GM12874 (cell line): ENCODE measurements around the gene HOXA7.

Experiments used
- TF ChIP-seq, protein P1 (sequence below): IDR thresholded peaks from 2 replicates; pipeline ENCODE4 v1.5.1; 2011; ENCODE audit warnings: low read depth, mild to moderate bottlenecking, control low read depth, low read length, moderate library complexity; ENCODE audit not compliant: insufficient read depth

Gene HOXA7

DNA sequence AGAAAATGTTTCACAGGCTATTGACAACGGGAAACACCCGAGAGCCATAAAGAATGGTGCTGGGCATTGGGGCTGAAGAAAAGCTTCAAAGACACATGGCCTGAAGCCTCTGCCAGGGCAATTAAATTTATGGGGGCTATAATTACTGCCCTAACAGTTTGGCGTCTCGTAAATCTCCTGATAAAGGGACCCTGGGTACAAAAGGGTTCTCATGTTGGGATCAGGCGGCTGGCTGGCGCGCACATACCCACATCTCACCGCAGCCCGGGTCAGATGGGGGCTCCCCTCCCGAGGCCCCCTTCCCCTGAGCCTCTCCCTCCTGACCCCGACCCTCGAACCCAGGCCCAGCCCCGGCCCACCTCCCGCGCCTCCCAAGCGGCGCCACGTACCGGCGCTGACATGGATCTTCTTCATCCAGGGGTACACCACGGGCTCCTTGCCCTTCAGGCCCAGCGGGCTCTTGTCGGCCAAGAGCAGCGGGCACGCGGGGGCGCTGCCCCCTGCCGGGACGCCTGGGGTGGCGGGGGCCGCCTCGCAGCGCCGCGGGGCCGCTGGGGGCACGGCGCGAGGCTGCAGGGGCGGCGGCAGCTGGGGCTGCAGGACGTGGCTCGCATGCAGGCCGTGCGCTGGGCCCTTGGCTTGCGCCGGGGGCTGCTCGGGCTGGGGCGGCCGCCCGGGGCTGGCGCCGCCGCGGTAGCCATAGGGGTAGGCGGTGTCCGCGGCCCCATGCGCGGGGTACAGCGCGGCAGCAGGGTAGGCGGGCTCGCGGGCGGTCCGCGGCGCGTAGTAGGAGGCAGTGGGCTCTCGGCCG lies 26.5 kb downstream of the HOXA7 start:
- TF ChIP-seq, protein P1, sequence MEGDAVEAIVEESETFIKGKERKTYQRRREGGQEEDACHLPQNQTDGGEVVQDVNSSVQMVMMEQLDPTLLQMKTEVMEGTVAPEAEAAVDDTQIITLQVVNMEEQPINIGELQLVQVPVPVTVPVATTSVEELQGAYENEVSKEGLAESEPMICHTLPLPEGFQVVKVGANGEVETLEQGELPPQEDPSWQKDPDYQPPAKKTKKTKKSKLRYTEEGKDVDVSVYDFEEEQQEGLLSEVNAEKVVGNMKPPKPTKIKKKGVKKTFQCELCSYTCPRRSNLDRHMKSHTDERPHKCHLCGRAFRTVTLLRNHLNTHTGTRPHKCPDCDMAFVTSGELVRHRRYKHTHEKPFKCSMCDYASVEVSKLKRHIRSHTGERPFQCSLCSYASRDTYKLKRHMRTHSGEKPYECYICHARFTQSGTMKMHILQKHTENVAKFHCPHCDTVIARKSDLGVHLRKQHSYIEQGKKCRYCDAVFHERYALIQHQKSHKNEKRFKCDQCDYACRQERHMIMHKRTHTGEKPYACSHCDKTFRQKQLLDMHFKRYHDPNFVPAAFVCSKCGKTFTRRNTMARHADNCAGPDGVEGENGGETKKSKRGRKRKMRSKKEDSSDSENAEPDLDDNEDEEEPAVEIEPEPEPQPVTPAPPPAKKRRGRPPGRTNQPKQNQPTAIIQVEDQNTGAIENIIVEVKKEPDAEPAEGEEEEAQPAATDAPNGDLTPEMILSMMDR = no peak

- TF ChIP-seq, protein P1 = no peak
Observed at GRCh38 chr7:27128776-27129728, 27.4 kb downstream of the HOXA7 start.

- TF ChIP-seq, protein P1 = no peak
Observed at GRCh38 chr7:27128034-27128433, 28.4 kb downstream of the HOXA7 start.

- TF ChIP-seq, protein P1 = no peak
Observed at GRCh38 chr7:27126596-27127327, 29.7 kb downstream of the HOXA7 start.

DNA sequence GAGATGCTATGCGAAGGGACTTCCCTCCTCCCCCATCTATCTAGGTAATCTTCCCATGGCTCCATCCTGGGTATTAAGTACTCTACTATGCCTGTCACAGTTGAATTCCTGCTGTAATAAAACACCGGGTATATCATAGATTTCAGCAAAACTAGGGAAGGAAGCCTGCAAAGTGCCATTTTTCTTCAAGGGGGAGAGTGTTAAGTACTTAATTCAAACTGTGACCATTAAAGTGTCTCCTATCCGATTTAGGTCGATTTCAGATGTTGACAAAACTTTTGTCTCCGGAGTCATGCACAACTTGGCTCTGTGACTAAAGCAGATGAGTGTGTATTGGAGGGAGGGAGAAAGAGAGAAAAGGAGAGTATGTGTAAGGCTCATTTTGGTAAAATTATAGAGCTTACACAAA lies 30.5 kb downstream of the HOXA7 start:
- TF ChIP-seq, protein P1 = no peak

GRCh38 chr7:27124902-27125689 lies 31.4 kb downstream of the HOXA7 start:
- TF ChIP-seq, protein P1 = no peak
